ENCODE data around the gene GLTPD2.
A peak's percentile ranks its signal among the peaks of the same experiment; 100 is the strongest.

The GLTPD2 gene

DNA sequence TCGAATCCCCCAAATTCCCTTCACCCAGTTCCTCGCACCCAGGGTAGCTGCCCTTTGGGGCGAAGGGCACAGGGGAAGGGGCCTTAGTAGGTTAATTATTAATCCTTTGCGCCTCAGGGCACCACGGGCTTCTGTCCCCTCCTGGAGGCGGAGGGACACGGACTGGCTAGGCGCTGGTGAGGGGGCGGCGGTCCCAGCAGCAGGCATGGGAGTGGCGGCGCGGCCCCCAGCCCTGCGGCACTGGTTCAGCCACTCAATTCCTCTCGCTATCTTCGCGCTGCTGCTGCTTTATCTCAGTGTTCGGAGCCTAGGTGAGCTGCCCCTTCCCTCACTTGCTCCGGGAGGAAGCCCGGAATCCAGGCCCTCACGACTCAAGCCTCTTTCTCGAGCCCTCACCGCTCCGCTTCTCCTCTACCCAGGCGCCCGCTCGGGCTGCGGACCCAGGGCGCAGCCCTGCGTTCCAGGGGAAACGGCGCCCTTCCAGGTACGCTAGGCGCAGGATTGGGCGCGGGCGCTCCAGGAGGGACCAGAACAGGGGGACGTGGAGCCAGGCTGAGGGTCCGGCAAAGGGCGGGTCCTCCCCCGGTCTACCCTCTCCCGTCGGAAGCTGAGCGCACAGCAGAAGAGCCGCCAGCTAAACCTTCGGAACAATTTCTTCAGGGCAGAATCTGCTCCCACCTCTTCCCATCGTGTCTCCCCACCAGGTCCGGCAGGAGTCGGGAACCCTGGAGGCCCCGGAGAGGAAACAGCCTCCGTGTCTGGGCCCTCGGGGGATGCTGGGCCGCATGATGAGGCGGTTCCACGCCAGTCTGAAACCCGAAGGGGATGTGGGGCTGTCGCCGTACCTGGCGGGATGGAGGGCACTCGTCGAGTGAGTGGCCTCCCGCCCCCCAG lies at the start of gene GLTPD2:
GLTPD2 (plus strand) TSS at position 158 of the 894 bp plus-strand sequence; CDS start at position 206, 48 bp downstream.
- no peak for DNase-seq

DNA sequence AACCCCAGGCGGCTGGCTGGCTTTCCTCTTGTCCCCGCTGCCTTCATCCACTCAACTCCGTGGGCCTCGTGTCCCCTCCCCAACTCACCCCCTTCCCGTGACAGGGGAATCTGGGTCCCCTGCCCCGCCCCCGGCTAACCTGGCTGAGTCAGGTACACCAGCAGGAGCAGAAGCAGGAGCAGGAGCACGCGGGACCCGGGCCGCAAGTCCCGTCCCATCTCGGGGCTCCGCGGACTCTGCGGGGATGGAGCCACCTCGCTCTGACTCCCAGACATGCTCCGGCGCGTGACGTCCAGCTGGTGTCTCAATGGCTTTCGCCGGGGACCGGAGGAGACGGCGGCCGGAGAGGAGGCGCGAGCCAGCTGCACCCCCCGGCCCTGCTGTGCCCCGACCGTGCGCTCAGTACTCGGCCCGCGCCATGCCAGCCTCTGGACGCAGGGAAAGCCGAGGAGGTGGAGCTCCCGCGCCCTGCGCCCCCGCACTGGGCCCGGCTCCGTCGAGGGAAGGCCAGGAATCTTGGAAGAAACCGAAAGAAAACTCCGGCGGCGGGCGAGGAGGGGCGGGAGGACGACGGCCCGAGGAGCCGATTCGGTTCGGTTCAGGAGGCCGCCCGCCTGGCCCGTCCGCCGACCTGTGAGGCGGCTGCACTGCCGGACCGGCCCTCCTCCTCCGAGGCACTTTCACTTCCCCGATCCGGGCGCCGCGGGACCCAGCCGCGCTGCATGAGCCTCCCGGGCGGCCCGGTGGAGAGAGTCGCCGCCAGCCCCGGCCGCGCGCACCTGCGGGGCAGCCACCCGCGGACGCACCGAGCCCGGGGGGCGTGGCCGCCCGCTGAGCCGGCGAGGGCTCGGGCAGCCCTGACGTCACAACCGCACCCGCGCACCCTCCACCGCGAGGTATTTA lies 49.4 kb upstream of the GLTPD2 start, which contains the start of the genes CXCL16 and ZMYND15:
CXCL16 (minus strand) TSS at position 807 of the 903 bp plus-strand sequence; CDS start at position 218, 589 bp downstream.
ZMYND15 (plus strand) TSS at position 712 of the 903 bp plus-strand sequence. CDS start 716 bp downstream, outside the sequence.
- no peak for DNase-seq

DNA sequence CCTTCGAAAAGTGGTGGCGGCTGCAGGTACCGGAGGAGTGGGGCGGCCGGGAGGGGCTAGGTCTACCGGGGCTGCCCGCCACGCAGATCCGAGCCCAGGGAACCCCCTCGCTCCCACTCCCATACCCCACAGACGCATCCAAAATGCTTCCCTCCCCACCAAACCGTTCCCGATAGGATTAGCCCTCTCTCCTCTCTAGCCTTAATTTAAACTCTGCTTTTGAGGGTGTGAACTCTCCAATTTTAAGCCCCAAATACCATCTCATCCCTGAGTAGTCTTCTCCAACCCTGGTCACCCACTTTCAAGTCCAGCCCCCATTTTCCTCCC lies 48.8 kb upstream of the GLTPD2 start:
- DNase-seq, result no peak

DNA sequence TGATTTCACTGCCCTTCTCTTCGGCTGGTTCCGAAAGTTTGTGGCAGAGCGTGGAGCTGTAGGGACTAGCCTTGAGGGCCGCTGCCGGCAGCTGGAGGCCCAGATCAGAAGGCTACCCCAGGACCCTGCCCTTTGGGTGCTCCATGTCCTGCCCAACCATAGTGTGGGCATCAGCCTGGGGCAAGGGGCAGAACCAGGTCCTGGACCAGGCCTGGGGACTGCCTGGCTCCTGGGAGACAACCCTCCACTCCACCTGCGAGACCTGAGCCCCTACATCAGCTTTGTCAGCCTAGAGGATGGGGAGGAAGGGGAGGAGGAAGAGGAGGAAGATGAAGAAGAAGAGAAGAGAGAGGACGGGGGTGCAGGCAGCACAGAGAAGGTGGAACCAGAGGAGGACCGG lies 48.2 kb upstream of the GLTPD2 start:
- DNase-seq, result no peak

DNA sequence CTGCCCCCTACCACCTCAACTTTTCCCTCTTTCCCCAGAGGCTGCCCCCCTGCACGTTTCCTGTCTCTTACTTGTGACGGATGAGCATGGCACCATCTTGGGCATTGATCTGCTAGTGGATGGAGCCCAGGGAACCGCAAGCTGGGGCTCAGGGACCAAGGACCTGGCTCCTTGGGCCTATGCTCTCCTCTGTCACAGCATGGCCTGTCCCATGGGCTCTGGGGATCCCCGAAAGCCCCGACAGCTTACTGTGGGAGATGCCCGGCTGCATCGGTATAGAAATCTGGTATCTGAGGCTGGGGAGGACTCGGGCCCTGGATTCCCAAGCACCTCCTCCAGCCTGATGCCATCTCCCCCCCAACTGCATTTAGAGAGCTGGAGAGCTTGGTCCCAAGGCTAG lies 47.2 kb upstream of the GLTPD2 start:
- DNase-seq, result no peak

DNA sequence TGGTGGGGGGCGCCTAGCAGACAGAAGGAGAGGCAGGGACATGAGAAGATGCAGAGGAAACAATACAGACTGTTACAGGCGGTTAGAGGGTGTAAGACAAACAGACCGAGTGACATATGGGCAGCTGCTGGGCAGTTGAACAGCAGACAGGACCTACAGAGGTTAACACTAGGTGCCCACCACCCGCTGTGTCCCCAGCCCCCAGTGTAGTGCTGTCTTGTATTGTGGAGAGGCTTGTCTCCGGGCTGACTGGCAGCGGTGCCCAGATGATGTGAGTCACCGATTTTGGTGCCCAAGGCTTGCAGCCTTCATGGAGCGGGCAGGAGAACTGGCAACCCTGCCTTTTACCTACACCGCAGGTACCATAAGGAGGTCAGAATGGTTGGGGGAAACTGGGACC lies 46.6 kb upstream of the GLTPD2 start:
- no peak for DNase-seq

DNA sequence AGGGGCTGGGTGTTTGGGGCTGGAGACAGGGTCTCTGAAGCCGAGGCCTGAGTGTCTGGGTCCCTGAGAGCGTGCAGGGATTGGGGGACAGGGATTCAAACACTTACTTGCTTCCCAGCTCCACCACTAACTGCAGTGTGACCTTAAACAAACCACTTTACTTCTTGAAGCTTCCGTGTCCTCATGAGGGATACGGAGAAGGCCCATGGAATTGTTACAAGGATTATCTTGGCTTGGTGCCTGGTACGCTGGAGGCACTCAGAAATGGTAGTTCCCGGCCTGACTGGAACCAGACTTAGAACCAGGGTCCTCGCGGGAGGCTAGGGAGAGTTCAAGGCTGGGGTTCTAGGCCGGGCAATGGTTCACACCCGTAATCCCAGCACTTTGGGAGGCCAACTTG lies 46.1 kb upstream of the GLTPD2 start:
- no peak for DNase-seq

DNA sequence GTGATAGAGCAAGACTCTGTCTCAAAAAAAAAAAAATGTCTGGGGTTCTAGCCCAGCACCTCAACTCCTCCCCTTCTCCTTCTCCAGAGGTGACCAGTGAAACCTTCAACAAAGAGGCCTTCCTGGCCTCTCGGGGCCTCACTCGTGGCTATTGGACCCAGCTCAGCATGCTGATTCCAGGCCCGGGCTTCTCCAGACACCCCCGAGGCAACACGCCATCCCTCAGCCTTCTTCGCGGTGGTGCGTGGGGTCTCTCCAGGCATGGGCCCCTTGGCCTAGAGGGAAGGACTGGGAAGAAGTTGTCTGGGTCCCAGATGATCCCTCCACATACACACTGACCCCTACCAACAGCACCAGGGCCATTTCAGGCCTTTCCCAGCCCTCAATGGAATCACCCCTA lies 45.5 kb upstream of the GLTPD2 start:
- no peak for DNase-seq

DNA sequence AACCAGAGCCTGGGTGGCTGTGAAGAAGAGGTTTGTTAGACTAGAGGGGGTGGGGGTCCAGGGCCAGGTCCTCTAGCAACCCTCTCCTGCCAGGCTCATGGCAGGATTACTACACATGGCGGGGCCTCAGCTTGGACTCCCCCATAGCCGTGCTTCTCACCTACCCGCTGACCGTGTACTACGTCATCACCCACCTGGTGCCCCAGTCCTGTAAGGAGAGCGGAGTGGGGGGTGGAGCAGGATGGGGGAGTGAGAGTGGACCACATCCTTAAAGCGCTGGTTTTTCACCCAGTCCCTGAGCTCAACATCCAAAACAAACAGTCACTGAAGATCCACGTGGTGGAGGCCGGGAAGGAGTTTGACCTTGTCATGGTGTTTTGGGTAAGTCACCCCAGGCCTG lies 44.9 kb upstream of the GLTPD2 start:
- no peak for DNase-seq

DNA sequence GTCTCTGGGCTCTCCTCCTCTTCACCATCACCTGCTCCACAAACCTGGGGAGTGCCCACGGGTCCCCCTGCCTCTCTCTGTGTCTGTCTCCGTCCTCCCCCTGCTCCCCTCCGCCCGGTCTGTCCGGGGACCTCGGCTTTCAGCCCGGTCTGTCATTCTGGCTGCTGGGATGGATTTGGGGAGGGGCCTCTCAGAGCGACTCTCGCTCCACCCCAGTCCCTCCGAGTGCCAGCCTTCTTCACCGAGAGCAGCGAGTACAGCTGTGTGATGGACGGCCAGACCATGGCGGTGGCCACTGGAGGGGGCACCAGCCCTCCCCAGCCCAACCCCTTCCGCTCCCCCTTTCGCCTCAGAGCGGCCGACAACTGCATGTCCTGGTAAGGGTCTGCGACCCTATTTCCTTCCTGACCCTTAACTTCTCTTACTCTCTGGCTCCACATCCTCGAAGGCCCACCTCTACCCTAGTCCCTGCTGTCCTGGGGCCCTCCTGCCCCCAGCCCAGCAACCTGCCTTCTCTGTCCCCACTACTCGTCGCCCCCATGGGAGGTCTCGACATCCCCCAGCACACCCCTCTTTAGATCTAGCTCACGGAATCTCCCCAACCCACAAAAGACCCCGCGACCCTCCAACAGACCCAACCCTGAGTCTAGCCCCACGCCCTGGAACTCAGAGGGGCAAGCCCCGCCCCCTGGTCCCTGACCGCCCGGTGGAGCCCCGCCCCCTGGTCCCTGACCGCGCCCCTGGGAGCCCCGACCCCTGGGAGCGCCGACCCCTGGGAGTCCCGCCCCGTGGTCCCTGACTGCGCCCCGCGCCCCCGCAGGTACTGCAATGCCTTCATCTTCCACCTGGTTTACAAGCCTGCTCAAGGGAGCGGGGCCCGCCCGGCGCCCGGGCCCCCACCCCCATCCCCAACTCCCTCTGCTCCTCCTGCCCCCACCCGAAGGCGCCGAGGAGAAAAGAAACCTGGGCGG lies 43.5 kb upstream of the GLTPD2 start:
- DNase-seq, result no peak

DNA sequence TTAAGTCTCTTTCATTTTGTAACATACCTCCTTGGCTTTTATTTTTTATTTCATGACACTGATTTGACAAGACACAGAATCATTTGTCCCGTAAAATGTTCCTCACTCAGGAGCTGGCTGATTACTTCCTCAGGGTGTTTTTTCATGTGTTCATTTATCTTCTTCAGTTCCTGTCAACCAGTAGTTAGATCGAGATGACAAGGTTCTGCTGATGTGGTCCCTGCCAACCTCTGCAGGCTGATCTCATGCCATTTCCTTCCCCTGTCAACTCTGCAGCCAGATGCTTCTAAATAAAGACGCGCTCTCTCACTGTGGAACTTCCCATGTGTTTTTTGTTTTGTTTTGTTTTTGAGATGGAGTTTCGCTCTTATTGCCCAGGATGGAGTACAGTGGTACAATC lies 40.9 kb upstream of the GLTPD2 start:
- DNase-seq, result no peak

DNA sequence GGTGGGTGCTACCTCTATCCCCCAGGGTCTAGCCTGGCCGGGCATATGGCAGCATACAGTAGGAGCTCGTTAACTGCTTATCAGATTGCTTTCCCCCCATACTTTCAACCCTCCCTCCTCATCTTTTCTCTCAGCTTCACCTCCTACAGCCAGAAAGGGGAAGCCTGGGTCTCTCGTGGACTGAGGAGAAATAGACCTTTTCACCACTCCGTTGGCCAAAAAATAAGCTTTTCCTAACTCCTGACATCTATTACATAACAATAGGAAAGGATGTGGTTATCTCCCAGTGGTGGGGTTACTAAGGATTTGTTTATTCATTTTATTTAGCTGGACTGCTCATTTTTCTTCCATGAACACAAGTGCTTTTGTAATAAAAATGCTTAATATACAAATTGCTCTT lies 40.1 kb upstream of the GLTPD2 start:
- DNase-seq, result no peak

DNA sequence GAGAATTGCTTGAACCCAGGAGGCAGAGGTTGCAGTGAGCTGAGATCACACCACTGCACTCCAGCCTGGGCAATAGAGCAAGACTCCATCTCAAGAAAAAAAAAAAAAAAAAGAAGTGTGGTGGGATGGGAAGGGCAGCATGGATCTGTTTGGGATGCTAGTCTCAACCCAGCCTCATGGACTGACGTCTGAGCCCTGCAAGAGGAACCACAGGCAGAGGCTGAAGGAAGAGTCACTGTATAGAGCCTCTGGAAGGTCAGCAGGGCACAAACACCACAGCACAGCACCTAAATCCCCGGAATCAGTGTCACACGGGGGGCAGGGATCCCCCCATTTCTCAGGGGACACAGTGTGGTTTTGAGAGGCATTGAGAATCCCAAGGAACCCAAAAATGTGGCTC lies 38.2 kb upstream of the GLTPD2 start:
- no peak for DNase-seq

DNA sequence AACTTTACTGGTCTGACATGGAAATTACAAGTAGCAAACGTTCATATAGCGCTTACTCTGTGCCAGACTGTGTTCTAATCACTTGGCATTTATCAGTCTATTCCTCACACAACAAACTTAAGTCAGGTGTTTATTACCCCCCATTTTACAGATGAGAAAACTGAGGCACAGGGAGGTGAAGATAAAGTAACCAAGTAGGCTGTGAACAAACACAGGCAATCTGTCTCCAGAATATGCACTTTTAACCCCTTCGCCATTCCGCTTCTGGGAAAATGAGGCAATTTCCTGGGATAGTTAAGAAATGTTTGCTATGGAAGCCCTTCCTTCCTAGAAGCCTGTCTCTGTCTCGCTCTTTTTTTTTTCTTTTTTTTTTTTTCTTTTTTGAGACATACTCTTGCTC lies 36.8 kb upstream of the GLTPD2 start:
- no peak for DNase-seq

DNA sequence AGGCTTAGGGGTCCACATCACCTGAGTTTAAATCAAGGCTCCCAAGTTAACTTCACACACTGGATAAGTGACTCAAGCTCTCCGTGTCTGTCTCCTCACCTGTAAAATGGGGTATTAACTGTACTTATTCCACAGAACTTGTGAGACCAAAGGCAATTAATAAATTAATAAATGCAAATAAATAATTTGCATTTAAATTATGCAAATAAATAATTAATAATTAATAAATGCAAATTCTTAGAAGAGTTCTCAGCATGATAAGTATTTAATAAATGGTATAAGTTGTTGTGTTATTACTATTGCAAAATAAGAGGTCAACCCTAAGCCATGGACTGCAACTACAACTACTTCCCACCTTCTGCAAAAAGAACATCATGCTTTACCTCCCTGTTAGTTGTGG lies 35.4 kb upstream of the GLTPD2 start:
- no peak for DNase-seq

DNA sequence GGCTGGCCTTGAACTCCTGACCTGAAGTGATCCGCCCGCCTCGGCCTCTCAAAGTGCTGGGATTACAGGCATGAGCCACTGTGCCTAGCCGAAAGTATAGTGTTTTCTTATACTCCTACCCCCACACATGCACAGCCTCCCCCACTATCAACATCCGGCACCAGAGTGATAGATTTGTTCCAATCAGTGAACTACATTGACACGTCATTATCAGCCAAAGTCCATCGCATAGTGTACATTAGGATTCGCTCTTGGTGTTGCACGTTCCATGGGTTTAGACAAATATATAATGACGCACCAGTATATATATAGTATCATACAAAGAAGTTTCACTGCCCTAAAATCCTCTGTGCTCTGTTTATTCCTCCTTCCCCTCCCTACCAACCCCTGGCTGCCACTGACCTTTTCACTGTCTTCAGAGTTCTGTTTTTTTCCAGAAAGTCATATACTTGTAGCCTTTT lies 29.0 kb upstream of the GLTPD2 start:
- no peak for DNase-seq

DNA sequence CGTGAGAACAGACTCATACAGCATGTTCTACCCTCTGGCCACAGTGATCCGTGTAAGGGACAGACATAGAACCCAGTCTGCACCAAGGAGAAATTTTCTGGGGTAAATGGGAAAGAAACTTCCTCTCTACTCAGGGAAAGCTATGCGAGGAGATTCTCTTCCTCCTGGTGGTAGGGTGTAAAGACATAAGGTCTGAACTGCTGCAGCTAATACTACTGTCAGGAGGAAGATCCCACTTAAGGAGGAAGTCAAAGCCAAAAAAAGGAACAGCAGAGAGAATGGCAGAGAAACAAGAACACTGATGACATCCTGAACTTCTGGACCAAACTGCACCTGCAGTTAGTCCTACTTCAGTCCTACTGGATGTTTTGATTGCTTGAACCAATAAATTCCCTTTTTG lies 24.2 kb upstream of the GLTPD2 start:
- peak; percentile 54 for DNase-seq

DNA sequence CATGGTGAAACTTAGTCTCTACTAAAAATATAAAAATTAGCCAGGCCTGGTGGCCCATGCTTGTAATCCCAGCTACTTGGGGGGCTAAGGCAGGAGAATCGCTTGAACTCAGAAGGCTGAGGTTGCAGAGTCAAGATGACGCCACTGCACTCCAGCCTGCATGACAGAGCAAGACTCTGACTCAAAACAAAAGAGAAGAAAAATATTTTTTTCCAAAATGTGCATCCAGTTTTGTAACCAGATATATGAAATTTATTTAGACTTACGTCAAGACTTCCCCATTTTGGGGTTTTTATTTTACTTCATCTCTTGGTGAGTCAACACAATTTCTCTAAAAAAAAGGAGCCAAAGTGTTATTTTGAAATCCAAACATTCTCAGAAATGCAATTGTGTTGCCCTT lies 22.6 kb upstream of the GLTPD2 start:
- no peak for DNase-seq

DNA sequence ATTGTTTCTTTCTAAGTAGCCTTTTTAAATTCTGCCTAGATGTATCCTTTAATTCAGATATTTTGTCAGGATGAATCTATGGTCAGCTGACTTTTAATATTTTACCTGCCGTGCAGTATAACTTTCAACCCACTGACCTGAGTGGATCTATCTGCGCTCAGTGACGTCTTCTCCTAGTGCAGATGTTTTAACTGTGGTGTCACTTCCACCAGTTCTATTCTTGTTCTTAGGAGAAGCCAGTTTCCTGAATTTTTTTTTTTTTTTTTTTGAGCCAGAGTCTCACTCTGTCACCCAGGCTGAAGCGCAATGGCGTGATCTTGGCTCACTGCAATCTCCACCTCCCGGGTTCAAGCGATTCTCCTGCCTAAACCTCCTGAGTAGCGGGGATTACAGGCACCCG lies 22.0 kb upstream of the GLTPD2 start:
- DNase-seq, result no peak

DNA sequence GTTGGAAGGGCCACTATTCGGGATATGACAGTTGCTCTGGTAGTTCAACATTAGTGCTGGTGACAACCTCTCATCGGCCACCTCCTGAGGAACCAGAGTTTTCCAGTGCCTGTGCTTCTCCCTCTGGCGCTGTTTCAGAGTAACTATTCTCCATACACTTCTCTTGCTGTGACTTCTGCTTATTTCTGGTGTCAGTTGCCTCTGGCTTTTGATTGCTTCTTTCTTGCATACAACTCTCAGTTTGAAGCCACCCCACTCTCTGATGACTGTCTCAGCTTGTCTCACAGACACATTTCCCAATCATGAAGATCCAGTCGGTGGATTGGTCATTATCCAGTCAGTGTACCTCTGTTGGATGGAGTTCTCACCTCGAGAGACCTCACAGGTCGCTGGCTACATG lies 20.5 kb upstream of the GLTPD2 start:
- no peak for DNase-seq

DNA sequence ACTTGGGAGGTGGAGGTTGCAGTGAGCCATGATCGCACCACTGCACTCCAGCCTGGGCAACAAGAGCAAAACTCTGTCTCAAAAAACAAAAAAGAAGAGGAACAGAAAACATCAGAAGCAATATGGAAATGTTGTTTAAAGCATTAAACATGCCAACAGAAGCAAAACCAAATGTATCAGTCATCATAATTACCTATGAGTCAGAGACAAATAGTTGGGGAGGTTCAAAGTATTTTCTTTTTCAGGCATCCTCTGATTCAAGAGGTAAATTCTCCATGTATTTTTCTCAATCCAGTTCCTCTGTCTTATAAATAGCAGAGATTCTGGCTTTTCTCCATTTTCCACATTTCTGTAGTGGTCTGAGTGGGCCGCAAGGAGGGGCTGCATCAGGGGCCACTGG lies 19.1 kb upstream of the GLTPD2 start:
- no peak for DNase-seq

DNA sequence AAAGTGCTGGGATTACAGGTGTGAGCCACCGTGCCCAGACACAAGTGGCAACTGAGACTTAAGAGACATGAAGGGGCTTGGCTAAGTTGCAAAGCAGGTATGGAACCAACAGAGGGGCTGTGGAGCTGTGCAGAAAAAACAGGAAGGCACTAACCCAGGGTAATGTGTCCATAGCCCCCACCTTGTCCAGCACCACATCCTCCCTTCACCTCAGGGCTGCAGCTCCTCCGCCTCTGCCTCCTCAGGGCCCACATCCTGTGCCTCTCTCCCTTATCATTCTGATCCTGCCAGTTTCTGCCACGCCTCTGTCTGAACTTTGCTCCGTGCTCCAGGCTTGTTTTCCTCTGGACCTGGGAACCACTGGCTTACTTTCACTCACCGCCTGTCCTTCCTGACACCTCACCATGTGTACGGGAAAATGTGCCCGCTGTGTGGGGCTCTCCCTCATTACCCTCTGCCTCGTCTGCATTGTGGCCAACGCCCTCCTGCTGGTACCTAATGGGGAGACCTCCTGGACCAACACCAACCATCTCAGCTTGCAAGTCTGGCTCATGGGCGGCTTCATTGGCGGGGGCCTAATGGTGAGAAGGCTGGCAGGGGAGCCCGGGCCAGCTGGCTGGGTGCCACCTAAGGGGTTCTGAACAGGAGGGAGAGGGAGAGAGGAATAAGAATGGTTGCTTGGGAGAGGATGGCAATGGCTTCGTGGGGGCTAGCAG lies 17.1 kb upstream of the GLTPD2 start, which contains the start of gene TM4SF5:
TM4SF5 (plus strand) TSS at position 368 of the 716 bp plus-strand sequence; CDS start at position 405, 37 bp downstream.
- DNase-seq, result no peak
